Loucy (cell line): Measurements from ENCODE around the gene DHX34.

Experiments used
- EZH2phosphoT487 ChIP-seq: fragments of 200-600 bp; IDR thresholded peaks from 2 replicates; pipeline ENCODE4 v1.6.1; 2018; ENCODE audit warnings: antibody characterized with exemption, mild to moderate bottlenecking, moderate library complexity, borderline replicate concordance
- TF ChIP-seq, protein P1 (sequence below): fragments of 200-600 bp; sonication (generic); conservative IDR thresholded peaks from 2 replicates; pipeline ENCODE4 v1.5.1; 2014; ENCODE audit warnings: mild to moderate bottlenecking, antibody characterized with exemption, low read length

DNA sequence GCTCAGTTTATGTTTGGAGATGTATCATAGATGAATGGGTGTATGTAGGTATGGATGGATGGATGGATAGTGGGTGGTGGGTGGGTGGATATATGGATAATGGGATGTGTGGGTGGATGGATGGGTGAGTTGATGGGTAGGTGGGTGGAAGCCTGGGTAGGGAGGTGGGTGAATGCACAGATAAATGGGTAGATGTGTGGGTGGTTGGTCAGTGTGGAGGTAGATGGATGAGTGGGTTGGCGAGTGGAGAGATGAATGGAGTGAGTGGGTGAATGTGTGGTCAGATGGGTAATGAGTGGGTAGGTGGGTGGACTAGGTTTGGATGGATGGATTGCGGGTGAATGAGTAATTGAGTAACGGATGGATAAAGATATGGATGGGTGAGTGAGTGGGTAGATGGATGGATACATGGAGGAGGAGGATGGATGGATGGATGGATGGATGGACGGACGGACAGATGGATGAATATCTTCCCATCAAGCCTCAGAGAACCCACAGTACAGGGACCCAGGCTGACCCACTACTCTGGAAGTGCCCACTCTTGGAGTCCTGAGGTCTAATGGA is 56.8 kb downstream of the DHX34 start:
- TF ChIP-seq, protein P1, sequence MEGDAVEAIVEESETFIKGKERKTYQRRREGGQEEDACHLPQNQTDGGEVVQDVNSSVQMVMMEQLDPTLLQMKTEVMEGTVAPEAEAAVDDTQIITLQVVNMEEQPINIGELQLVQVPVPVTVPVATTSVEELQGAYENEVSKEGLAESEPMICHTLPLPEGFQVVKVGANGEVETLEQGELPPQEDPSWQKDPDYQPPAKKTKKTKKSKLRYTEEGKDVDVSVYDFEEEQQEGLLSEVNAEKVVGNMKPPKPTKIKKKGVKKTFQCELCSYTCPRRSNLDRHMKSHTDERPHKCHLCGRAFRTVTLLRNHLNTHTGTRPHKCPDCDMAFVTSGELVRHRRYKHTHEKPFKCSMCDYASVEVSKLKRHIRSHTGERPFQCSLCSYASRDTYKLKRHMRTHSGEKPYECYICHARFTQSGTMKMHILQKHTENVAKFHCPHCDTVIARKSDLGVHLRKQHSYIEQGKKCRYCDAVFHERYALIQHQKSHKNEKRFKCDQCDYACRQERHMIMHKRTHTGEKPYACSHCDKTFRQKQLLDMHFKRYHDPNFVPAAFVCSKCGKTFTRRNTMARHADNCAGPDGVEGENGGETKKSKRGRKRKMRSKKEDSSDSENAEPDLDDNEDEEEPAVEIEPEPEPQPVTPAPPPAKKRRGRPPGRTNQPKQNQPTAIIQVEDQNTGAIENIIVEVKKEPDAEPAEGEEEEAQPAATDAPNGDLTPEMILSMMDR: no peak
- no peak for TF ChIP-seq EZH2phosphoT487
